GM23248 (cell line): Measurements from ENCODE around the gene GALNT13.

ENCODE experiments used
- EZH2 ChIP-seq: fragments of 200-600 bp; sonication (generic); IDR thresholded peaks from 2 replicates; pipeline ENCODE4 v1.6.1; 2018; ENCODE audit warnings: antibody characterized with exemption, mild to moderate bottlenecking; ENCODE audit not compliant: insufficient read depth, poor library complexity, severe bottlenecking
- EZH2phosphoT487 ChIP-seq: fragments of 200-600 bp; sonication (generic); IDR thresholded peaks from 2 replicates; pipeline ENCODE4 v1.6.1; 2018; ENCODE audit warnings: antibody characterized with exemption, moderate library complexity, mild to moderate bottlenecking, low read depth; ENCODE audit not compliant: insufficient read depth

GRCh38 chr2:154368153-154368552 is 496.4 kb downstream of the GALNT13 start:
- TF ChIP-seq EZH2 (no peak), EZH2phosphoT487 (no peak)
